Right ventricle myocardium inferior (tissue), 1 donor: ENCODE data around the gene KRT78. TPM values are rescaled to one million over a fixed set of nuclear protein-coding genes. Genes with fewer than 3 reads are reported as not detected.
"Not testable (repeated sequence)": the region's sequence is repeated elsewhere in the genome, so short reads cannot be mapped to it uniquely, and the experiment has no call there.

Experiments
- ATAC-seq: fragments of 200-7000 bp; cut with Tn5 transposase; one replicate; pipeline ENCODE4 v1.9.1; 2020; ENCODE audit warnings: mild to moderate bottlenecking, moderate library complexity
- DNase-seq: peaks from one replicate; pipeline ENCODE4 v3.0.0; 2021; ENCODE audit errors: missing footprints
- intact Hi-C: fragments of 100-400 bp; cut with DNase I; formaldehyde crosslinking; loops from one replicate; pipeline ENCODE4 v1.11.0; 2022
- total RNA-seq: library from RNA; stranded (reverse); fragmentation: NEBNext Ultra II Directional; extraction: Animal tissue kit (Norgen Biotek cat#: 25700); gene quantifications from one replicate; pipeline ENCODE4 v1.2.1, GENCODE V29; 2021
- donor health status: DM: no; HTN: yes; CAD: no; lungs with severe emphysema.

KRT78 gene
- total RNA-seq, 1 donor from 2014 or later = not detected

GRCh38 chr12:52873513-52873831 is 24.7 kb upstream of the KRT78 start:
- DNase-seq = no peak
- ATAC-seq = no peak
- intact Hi-C loops = no loop called here

GRCh38 chr12:52872644-52873389 is 24.0 kb upstream of the KRT78 start:
- DNase-seq = no peak
- ATAC-seq = no peak
- intact Hi-C loops = no loop called here

GRCh38 chr12:52871291-52872039 is 22.7 kb upstream of the KRT78 start:
- intact Hi-C loops = loop anchor here (2.0 kb wide), 1 partner anchor 289 kb away; no protein-coding TSS in a partner anchor
- no peak for DNase-seq

GRCh38 chr12:52870361-52871290 is 21.8 kb upstream of the KRT78 start:
- ATAC-seq (peak; percentile 17), DNase-seq (no peak)

More at GRCh38 chr12:52871291-52872039, 22.7 kb upstream of the KRT78 start:
- no peak for ATAC-seq

GRCh38 chr12:52867642-52868041 is 18.8 kb upstream of the KRT78 start:
- ATAC-seq (no peak), DNase-seq (peak; percentile 84)

More at GRCh38 chr12:52870361-52871290, 21.8 kb upstream of the KRT78 start:
- intact Hi-C loops = loop anchor here (2.0 kb wide), 1 partner anchor 288 kb away; no protein-coding TSS in a partner anchor

GRCh38 chr12:52867152-52867551 is 18.4 kb upstream of the KRT78 start:
- DNase-seq = no peak
- ATAC-seq = no peak
- intact Hi-C loops = loop anchor here (5.0 kb wide), 1 partner anchor 200 kb away; no protein-coding TSS in a partner anchor

More at GRCh38 chr12:52867642-52868041, 18.8 kb upstream of the KRT78 start:
- intact Hi-C loops = loop anchor here (5.0 kb wide), 1 partner anchor 200 kb away; no protein-coding TSS in a partner anchor

- DNase-seq (no peak), ATAC-seq (no peak)
- intact Hi-C loops = loop anchor here (1.0 to 5.0 kb wide), 2 partner anchors 198 to 282 kb away; no protein-coding TSS in a partner anchor
These were observed 16.5 kb upstream of the KRT78 start for GRCh38 chr12:52865090-52865944.

- ATAC-seq = no peak
- intact Hi-C loops = no loop called here
These were observed 13.2 kb upstream of the KRT78 start for GRCh38 chr12:52862023-52862422.

GRCh38 chr12:52861511-52861910 is 12.7 kb upstream of the KRT78 start:
- DNase-seq = no peak
- intact Hi-C loops = no loop called here
- no peak for ATAC-seq

More at GRCh38 chr12:52862023-52862422, 13.2 kb upstream of the KRT78 start:
- no peak for DNase-seq

GRCh38 chr12:52860102-52860823 is 11.5 kb upstream of the KRT78 start:
- intact Hi-C loops = no loop called here
- DNase-seq (no peak), ATAC-seq (peak; percentile 86)

GRCh38 chr12:52857500-52857899 is 8.7 kb upstream of the KRT78 start:
- intact Hi-C loops = no loop called here
- no peak for ATAC-seq

GRCh38 chr12:52856787-52857186 is 8.0 kb upstream of the KRT78 start:
- ATAC-seq (no peak), DNase-seq (no peak)
- intact Hi-C loops = no loop called here

More at GRCh38 chr12:52857500-52857899, 8.7 kb upstream of the KRT78 start:
- DNase-seq = no peak

GRCh38 chr12:52856077-52856476 is 7.3 kb upstream of the KRT78 start:
- DNase-seq, ATAC-seq, intact Hi-C loops: not testable (repeated sequence)

GRCh38 chr12:52851787-52852186 is 3.0 kb upstream of the KRT78 start:
- ATAC-seq (no peak), DNase-seq (no peak)
- intact Hi-C loops = no loop called here

- DNase-seq (no peak), ATAC-seq (no peak)
- intact Hi-C loops = no loop called here
These were observed 1.9 kb upstream of the KRT78 start for GRCh38 chr12:52850681-52851080.

GRCh38 chr12:52849511-52849910 is 717 bp upstream of the KRT78 start:
- DNase-seq = no peak
- intact Hi-C loops = no loop called here
- ATAC-seq = no peak
